ENCODE data around the gene MAST4. TPM values are rescaled to one million over a fixed set of nuclear protein-coding genes. Genes with fewer than 3 reads are reported as not detected.

MAST4 gene
- total RNA-seq, 2 donors from 2014 or later, result 30.5 to 47.8 TPM

DNA sequence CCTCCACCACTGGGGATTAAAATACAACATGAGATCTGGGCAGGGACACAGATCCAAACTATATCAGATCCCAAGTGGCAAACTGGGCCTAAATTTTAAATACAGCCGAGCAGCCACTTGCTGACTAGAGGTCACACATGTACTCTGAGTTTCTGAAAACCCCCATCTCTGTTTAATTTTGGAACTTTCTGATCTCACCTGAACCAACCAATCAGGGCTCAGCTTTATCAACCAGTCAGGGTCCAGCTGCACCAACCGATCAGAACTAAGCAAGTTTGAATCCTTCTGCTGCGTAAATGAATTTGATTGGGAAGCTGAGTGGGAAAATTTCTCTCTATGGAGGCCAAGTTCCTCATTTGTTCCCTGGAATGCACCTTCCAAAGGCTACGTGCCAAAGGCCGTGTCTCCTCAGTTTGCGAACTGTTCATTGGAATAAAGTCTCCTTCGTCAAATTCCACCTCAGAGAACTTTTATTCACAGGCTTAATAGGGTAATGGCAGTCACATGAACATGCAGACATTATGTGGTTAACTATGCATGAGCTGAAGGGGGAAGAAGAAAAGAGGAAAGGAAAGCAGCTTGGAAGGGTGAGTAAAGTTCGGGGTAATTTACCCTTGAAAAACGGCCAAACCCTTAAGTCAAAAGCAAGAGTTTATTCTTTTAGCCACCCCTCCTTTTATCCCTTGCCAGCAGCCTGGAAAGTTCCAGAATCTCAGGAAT, 596.7 kb downstream of the MAST4 start:
- H3K4me1 ChIP-seq (ENCODE audit: control insufficient read depth in 1 of 2, low read depth in 2 of 2), result peaks cover 5 to 36% of the 10 kb centered on the region in 2 donors
- ATAC-seq (ENCODE audit: insufficient number of reproducible peaks, low FRiP score, low read depth), result no peak
- H3K36me3 ChIP-seq, result no peaks in the 10 kb centered on the region
- no peak overlapping the region for H3K4me3 ChIP-seq
- H3K27me3 ChIP-seq (replicated peaks; ENCODE audit: insufficient read depth), result no peaks in the 10 kb centered on the region
- no peaks in the 10 kb centered on the region for H3K9me3 ChIP-seq
- no peak for DNase-seq (ENCODE audit: low spot score)
- peak overlapping the region; percentile 46 to 57 for H3K27ac ChIP-seq
- no peak for TF ChIP-seq CTCF (IDR thresholded peaks at IDR 0.05)

GRCh38 chr5:67193439-67193807, 597.2 kb downstream of the MAST4 start:
- H3K36me3 ChIP-seq, result no peaks in the 10 kb centered on the region
- H3K9me3 ChIP-seq, result no peaks in the 10 kb centered on the region
- peak overlapping the region; percentile 46 to 57 for H3K27ac ChIP-seq
- DNase-seq (ENCODE audit: low spot score), result no peak
- H3K4me3 ChIP-seq, result no peak overlapping the region
- no peak for ATAC-seq (ENCODE audit: insufficient number of reproducible peaks, low FRiP score, low read depth)
- no peaks in the 10 kb centered on the region for H3K27me3 ChIP-seq (replicated peaks; ENCODE audit: insufficient read depth)
- TF ChIP-seq CTCF (IDR thresholded peaks at IDR 0.05), result no peak
- H3K4me1 ChIP-seq (ENCODE audit: control insufficient read depth in 1 of 2, low read depth in 2 of 2), result peaks cover 5 to 36% of the 10 kb centered on the region in 2 donors

DNA sequence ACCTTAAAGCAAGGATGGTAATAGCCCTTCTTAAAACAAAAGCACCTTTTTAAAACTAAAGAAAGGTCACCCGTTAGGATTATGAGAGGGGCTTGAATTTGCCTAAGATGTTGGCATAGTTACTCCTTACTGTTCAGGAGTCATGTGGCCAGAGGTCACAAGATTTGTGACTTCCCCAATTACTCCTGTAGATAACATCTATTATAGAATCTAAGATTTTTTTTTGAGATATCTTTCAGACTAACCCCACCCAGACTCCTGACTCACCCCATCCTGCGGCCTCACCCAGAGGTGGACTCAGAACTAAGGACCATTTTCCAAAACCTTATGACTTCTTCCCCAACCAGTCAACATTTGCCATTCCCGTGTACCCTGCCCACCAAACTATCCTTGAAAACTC, 598.0 kb downstream of the MAST4 start:
- no peak overlapping the region for H3K27ac ChIP-seq
- H3K36me3 ChIP-seq, result no peaks in the 10 kb centered on the region
- H3K27me3 ChIP-seq (replicated peaks; ENCODE audit: insufficient read depth), result no peaks in the 10 kb centered on the region
- ATAC-seq (ENCODE audit: insufficient number of reproducible peaks, low FRiP score, low read depth) (no peak), DNase-seq (ENCODE audit: low spot score) (no peak)
- H3K9me3 ChIP-seq, result no peaks in the 10 kb centered on the region
- no peak overlapping the region for H3K4me3 ChIP-seq
- no peak for TF ChIP-seq CTCF (IDR thresholded peaks at IDR 0.05)
- H3K4me1 ChIP-seq (ENCODE audit: control insufficient read depth in 1 of 2, low read depth in 2 of 2), result peaks cover 5 to 36% of the 10 kb centered on the region in 2 donors

GRCh38 chr5:67195406-67196275, 599.4 kb downstream of the MAST4 start:
- H3K27me3 ChIP-seq (replicated peaks; ENCODE audit: insufficient read depth), result no peaks in the 10 kb centered on the region
- no peak for DNase-seq (ENCODE audit: low spot score)
- no peak overlapping the region for H3K27ac ChIP-seq
- ATAC-seq (ENCODE audit: insufficient number of reproducible peaks, low FRiP score, low read depth), result no peak
- no peaks in the 10 kb centered on the region for H3K9me3 ChIP-seq
- H3K4me1 ChIP-seq (ENCODE audit: control insufficient read depth in 1 of 2, low read depth in 2 of 2), result peaks cover 5 to 36% of the 10 kb centered on the region in 2 donors
- no peaks in the 10 kb centered on the region for H3K36me3 ChIP-seq
- no peak for TF ChIP-seq CTCF (IDR thresholded peaks at IDR 0.05)
- H3K4me3 ChIP-seq, result no peak overlapping the region

DNA sequence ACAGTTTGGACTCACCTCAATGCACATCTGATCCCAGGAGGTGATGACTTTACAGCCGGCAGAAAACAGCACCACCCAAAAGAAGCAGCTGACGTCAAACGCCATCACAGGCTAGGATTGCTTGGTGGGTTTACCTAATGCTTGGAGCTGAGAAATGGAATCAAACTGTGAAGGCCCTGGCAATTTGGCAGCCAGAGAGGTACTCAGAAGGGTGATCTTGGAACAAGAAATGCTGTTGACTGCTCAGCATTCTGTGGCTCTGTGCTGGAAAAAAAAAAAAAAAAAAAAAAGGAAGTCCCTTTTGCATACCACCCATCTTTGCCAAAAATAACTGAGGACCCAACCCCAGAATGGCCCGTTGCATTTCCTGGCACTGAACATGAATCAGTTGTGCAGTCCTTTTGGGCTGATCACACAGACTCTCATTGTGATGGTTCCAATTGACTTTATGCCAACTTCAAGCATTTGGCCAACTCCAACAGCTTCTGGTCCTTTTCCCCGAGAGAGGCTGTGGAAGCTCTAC, 600.4 kb downstream of the MAST4 start, which contains the start of gene CD180:
CD180 (minus strand) TSS at position 263 of the 523 bp plus-strand sequence; CDS start at position 105, 158 bp downstream.
- Histone ChIP-seq H3K27ac (no peak within 1 kb of the TSS), H3K9me3 (no peaks in the 10 kb centered on the region), H3K4me1 (ENCODE audit: control insufficient read depth in 1 of 2, low read depth in 2 of 2) (peaks cover 5 to 36% of the 10 kb centered on the region in 2 donors), H3K27me3 (replicated peaks; ENCODE audit: insufficient read depth) (no peaks in the 10 kb centered on the region), H3K4me3 (no peak within 1 kb of the TSS), H3K36me3 (no peaks in the 10 kb centered on the region)
- no peak for TF ChIP-seq CTCF (IDR thresholded peaks at IDR 0.05)
- DNase-seq (ENCODE audit: low spot score), result no peak
- ATAC-seq (ENCODE audit: insufficient number of reproducible peaks, low FRiP score, low read depth), result no peak

Measured in thoracic aorta (tissue), 2 donors.